Thymus (tissue), 11 donors: ENCODE results near the gene CDHR3. TPM values are rescaled to one million over a fixed set of nuclear protein-coding genes. Genes with fewer than 3 reads are reported as not detected.

Source experiments
- DNase-seq, 9 donors: peaks; one replicate each; pipeline ENCODE4 v3.0.0-alpha.2; 2013; ENCODE audit warnings: low spot score in 9 of 9, low read depth in 6 of 9, missing footprints in 1 of 9
- H3K27ac ChIP-seq, 2 donors: one replicate each; pipeline ENCODE4 v1.5.1; 2013; ENCODE audit warnings: control low read depth in 1 of 2, low read depth in 1 of 2, low read length in 1 of 2, mild to moderate bottlenecking in 1 of 2, moderate library complexity in 1 of 2
- H3K27me3 ChIP-seq, 2 donors: one replicate each; pipeline ENCODE4 v1.5.1; 2013; ENCODE audit warnings: low read length in 1 of 2; ENCODE audit not compliant: control insufficient read depth in 2 of 2, insufficient read depth in 1 of 2
- H3K36me3 ChIP-seq, 2 donors: one replicate each; pipeline ENCODE4 v1.5.1; 2013; ENCODE audit warnings: low read length in 1 of 2, mild to moderate bottlenecking in 1 of 2, moderate library complexity in 1 of 2; ENCODE audit not compliant: control insufficient read depth in 2 of 2, insufficient read depth in 2 of 2
- H3K4me1 ChIP-seq, 2 donors: one replicate each; pipeline ENCODE4 v1.5.1; 2013; ENCODE audit warnings: low read length in 2 of 2; ENCODE audit not compliant: control insufficient read depth in 2 of 2, insufficient read depth in 2 of 2
- H3K4me3 ChIP-seq, 2 donors: one replicate each; pipeline ENCODE4 v1.5.1; 2013; ENCODE audit warnings: low read length in 2 of 2, control low read depth in 1 of 2, mild to moderate bottlenecking in 1 of 2
- H3K9me3 ChIP-seq, 2 donors: one replicate each; pipeline ENCODE4 v1.5.1; 2013; ENCODE audit warnings: low read length in 1 of 2, mild to moderate bottlenecking in 1 of 2; ENCODE audit not compliant: control insufficient read depth in 2 of 2, insufficient read depth in 1 of 2
- WGBS: extraction: QIAGEN DNeasy Blood & Tissue Kit; methylation state at CpG from one replicate; pipeline ENCODE4 v1.1.7; 2013; 5-methylcytosine and 5-hydroxymethylcytosine counted together
- polyA plus RNA-seq: library from polyadenylated mRNA; stranded (reverse); fragments of 200-250 nt; gene quantifications from one replicate; pipeline ENCODE4 v1.2.3, GENCODE V29; 2013
- total RNA-seq: library from RNA; stranded (reverse); fragments of 120-200 nt; gene quantifications from one replicate; pipeline ENCODE4 v1.2.4, GENCODE V29; 2013
- donor health status: healthy.

CDHR3 gene
- total and polyA plus RNA-seq, 2 donors = 2.2 TPM

- Histone ChIP-seq H3K36me3 (no peaks in the 10 kb centered on the region), H3K4me1 (peaks cover 0 to 5% of the 10 kb centered on the region in 2 donors), H3K27me3 (no peaks in the 10 kb centered on the region), H3K4me3 (no peak overlapping the region), H3K27ac (no peak overlapping the region), H3K9me3 (no peaks in the 10 kb centered on the region)
- 86% methylated on average over 8 of the region's 8 CpGs for WGBS
- DNase-seq = no peak
These were observed 30.1 kb upstream of the CDHR3 start for GRCh38 chr7:105932835-105933477.

GRCh38 chr7:105934572-105935185 lies 28.4 kb upstream of the CDHR3 start:
- Histone ChIP-seq H3K4me3 (no peak overlapping the region), H3K36me3 (no peaks in the 10 kb centered on the region), H3K4me1 (peaks cover 0 to 5% of the 10 kb centered on the region in 2 donors), H3K27me3 (no peaks in the 10 kb centered on the region), H3K9me3 (no peaks in the 10 kb centered on the region), H3K27ac (no peak overlapping the region)
- DNase-seq = peak in 8 of 9 donors; percentile 10 to 57 (median 24)
- 95% methylated on average over 7 of the region's 7 CpGs for WGBS

GRCh38 chr7:105935250-105935649 lies 27.8 kb upstream of the CDHR3 start:
- Histone ChIP-seq H3K4me1 (peaks cover 0 to 5% of the 10 kb centered on the region in 2 donors), H3K27ac (no peak overlapping the region), H3K36me3 (no peaks in the 10 kb centered on the region), H3K9me3 (no peaks in the 10 kb centered on the region), H3K4me3 (no peak overlapping the region), H3K27me3 (no peaks in the 10 kb centered on the region)
- no peak for DNase-seq
- WGBS = 98% methylated on average over 5 of the region's 5 CpGs

- peaks cover 0 to 5% of the 10 kb centered on the region in 2 donors for H3K4me1 ChIP-seq
- no peaks in the 10 kb centered on the region for H3K36me3 ChIP-seq
- 92% methylated on average over 3 of the region's 3 CpGs for WGBS
These were observed 25.7 kb upstream of the CDHR3 start for GRCh38 chr7:105937411-105937810.

DNA sequence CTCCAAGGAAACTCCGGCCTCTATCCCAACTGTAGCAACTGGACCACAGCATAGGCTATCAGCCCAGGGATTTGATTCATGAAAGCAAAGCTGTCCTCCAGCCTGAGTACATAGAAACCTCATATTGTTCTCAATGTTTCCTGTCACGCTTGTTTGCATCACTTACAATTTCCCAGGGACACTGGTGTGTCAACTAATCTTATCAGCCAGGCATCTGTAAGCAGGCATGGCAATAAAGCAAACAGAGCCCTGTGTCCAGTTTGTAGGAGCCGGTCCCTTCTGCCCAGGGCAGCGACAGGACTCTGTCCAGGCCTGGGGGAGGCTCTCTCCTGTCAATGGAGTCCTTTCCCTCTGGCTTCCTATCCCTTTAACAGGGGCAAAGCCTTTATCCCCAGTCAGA lies 23.0 kb upstream of the CDHR3 start:
- H3K4me1 ChIP-seq = no peaks in the 10 kb centered on the region
- no peak overlapping the region for H3K4me3 ChIP-seq
- WGBS = 84% methylated on average over 4 of the region's 4 CpGs
- no peaks in the 10 kb centered on the region for H3K36me3 ChIP-seq
- DNase-seq = no peak
- no peaks in the 10 kb centered on the region for H3K9me3 ChIP-seq
- no peak overlapping the region for H3K27ac ChIP-seq
- no peaks in the 10 kb centered on the region for H3K27me3 ChIP-seq

More at GRCh38 chr7:105937411-105937810, 25.7 kb upstream of the CDHR3 start:
- no peak overlapping the region for H3K27ac ChIP-seq
- H3K4me3 ChIP-seq = no peak overlapping the region
- H3K9me3 ChIP-seq = no peaks in the 10 kb centered on the region
- DNase-seq = no peak
- H3K27me3 ChIP-seq = no peaks in the 10 kb centered on the region

GRCh38 chr7:105941596-105941995 lies 21.5 kb upstream of the CDHR3 start:
- no peaks in the 10 kb centered on the region for H3K4me1 ChIP-seq
- no peaks in the 10 kb centered on the region for H3K27me3 ChIP-seq
- no peak for DNase-seq

GRCh38 chr7:105943486-105943885 lies 19.6 kb upstream of the CDHR3 start:
- H3K27ac ChIP-seq = no peak overlapping the region
- DNase-seq = no peak
- H3K36me3 ChIP-seq = no peaks in the 10 kb centered on the region
- no peak overlapping the region for H3K4me3 ChIP-seq
- 90% methylated on average over 2 of the region's 2 CpGs for WGBS
- no peaks in the 10 kb centered on the region for H3K4me1 ChIP-seq
- no peaks in the 10 kb centered on the region for H3K9me3 ChIP-seq
- H3K27me3 ChIP-seq = no peaks in the 10 kb centered on the region

More at GRCh38 chr7:105941596-105941995, 21.5 kb upstream of the CDHR3 start:
- Histone ChIP-seq H3K4me3 (no peak overlapping the region), H3K36me3 (no peaks in the 10 kb centered on the region), H3K27ac (no peak overlapping the region), H3K9me3 (no peaks in the 10 kb centered on the region)

- Histone ChIP-seq H3K4me1 (no peaks in the 10 kb centered on the region), H3K36me3 (no peaks in the 10 kb centered on the region), H3K9me3 (no peaks in the 10 kb centered on the region), H3K27me3 (no peaks in the 10 kb centered on the region), H3K4me3 (no peak overlapping the region), H3K27ac (no peak overlapping the region)
- DNase-seq = no peak
- 97% methylated on average over 9 of the region's 9 CpGs for WGBS
These were observed 17.2 kb upstream of the CDHR3 start for GRCh38 chr7:105945848-105946247.

DNA sequence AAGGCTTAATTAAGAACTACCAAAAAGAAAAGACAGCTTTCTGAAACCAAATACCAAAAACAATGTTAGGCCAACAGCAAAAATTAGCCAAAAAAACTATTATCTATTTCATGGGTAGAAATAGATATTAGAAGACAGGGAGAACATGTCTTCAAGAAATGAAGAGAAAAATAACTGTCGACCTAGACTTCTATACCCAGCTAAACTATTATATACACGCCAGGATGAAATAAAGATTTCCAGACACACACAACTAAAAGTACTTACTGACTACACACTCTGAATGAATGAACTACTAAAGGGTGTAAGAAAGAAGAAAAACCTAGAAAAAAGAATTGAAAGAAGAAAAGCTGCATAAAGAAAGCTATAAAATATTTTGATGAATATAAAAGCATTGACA lies 11.5 kb upstream of the CDHR3 start:
- Histone ChIP-seq H3K4me1 (no peaks in the 10 kb centered on the region), H3K27me3 (peaks cover 0 to 2% of the 10 kb centered on the region in 2 donors), H3K4me3 (no peak overlapping the region), H3K27ac (no peak overlapping the region), H3K36me3 (no peaks in the 10 kb centered on the region), H3K9me3 (peaks cover 0 to 12% of the 10 kb centered on the region in 2 donors)
- 96% methylated on average over 2 of the region's 2 CpGs for WGBS
- no peak for DNase-seq
